Measurements from ENCODE around the gene UBE2C. TPM values are rescaled to one million over a fixed set of nuclear protein-coding genes. Genes with fewer than 3 reads are reported as not detected.

The UBE2C gene
- polyA plus RNA-seq, 1 donor = 35.6 TPM

- no CpG with 5 or more reads among the region's 9 CpGs for WGBS (ENCODE audit: insufficient coverage, low lambda C conversion rate)
- no peak overlapping the region for H3K4me3 ChIP-seq (ENCODE audit: low read length)
Observed at GRCh38 chr20:45817376-45818194, 5.1 kb downstream of the UBE2C start.

GRCh38 chr20:45818239-45818638 lies 5.8 kb downstream of the UBE2C start:
- Histone ChIP-seq H3K9me3 (ENCODE audit: control insufficient read depth, low read depth, low read length) (no peaks in the 10 kb centered on the region), H3K4me1 (ENCODE audit: control insufficient read depth, insufficient read depth, low read length) (peaks cover 25% of the 10 kb centered on the region), H3K4me3 (ENCODE audit: low read length) (no peak overlapping the region), H3K27ac (ENCODE audit: low read length) (no peak overlapping the region), H3K27me3 (ENCODE audit: control insufficient read depth, insufficient read depth, low read length) (peaks cover 9% of the 10 kb centered on the region), H3K36me3 (ENCODE audit: control insufficient read depth, insufficient read depth, low read length) (peaks cover 4% of the 10 kb centered on the region)
- DNase-seq = no peak
- WGBS (ENCODE audit: insufficient coverage, low lambda C conversion rate) = 70% methylated on average over 2 of the region's 3 CpGs

More at GRCh38 chr20:45817376-45818194, 5.1 kb downstream of the UBE2C start:
- H3K36me3 ChIP-seq (ENCODE audit: control insufficient read depth, insufficient read depth, low read length) = peaks cover 4% of the 10 kb centered on the region
- DNase-seq = no peak
- H3K9me3 ChIP-seq (ENCODE audit: control insufficient read depth, low read depth, low read length) = no peaks in the 10 kb centered on the region
- H3K4me1 ChIP-seq (ENCODE audit: control insufficient read depth, insufficient read depth, low read length) = peaks cover 24% of the 10 kb centered on the region
- peaks cover 3% of the 10 kb centered on the region for H3K27me3 ChIP-seq (ENCODE audit: control insufficient read depth, insufficient read depth, low read length)
- H3K27ac ChIP-seq (ENCODE audit: low read length) = no peak overlapping the region

GRCh38 chr20:45819466-45819865 lies 7.0 kb downstream of the UBE2C start:
- peaks cover 6% of the 10 kb centered on the region for H3K9me3 ChIP-seq (ENCODE audit: control insufficient read depth, low read depth, low read length)
- no peak overlapping the region for H3K27ac ChIP-seq (ENCODE audit: low read length)
- H3K4me3 ChIP-seq (ENCODE audit: low read length) = no peak overlapping the region
- WGBS (ENCODE audit: insufficient coverage, low lambda C conversion rate) = no CpG with 5 or more reads among the region's 4 CpGs
- peaks cover 21% of the 10 kb centered on the region for H3K4me1 ChIP-seq (ENCODE audit: control insufficient read depth, insufficient read depth, low read length)
- H3K27me3 ChIP-seq (ENCODE audit: control insufficient read depth, insufficient read depth, low read length) = peaks cover 21% of the 10 kb centered on the region
- peaks cover 4% of the 10 kb centered on the region for H3K36me3 ChIP-seq (ENCODE audit: control insufficient read depth, insufficient read depth, low read length)
- DNase-seq = no peak

GRCh38 chr20:45821947-45822346 lies 9.5 kb downstream of the UBE2C start:
- H3K4me3 ChIP-seq (ENCODE audit: low read length) = no peak overlapping the region
- WGBS (ENCODE audit: insufficient coverage, low lambda C conversion rate) = no CpG with 5 or more reads among the region's 2 CpGs
- DNase-seq = peak; percentile 76 to 89
- peaks cover 6% of the 10 kb centered on the region for H3K9me3 ChIP-seq (ENCODE audit: control insufficient read depth, low read depth, low read length)
- H3K4me1 ChIP-seq (ENCODE audit: control insufficient read depth, insufficient read depth, low read length) = peaks cover 19% of the 10 kb centered on the region
- peaks cover 21% of the 10 kb centered on the region for H3K27me3 ChIP-seq (ENCODE audit: control insufficient read depth, insufficient read depth, low read length)
- H3K27ac ChIP-seq (ENCODE audit: low read length) = no peak overlapping the region
- no peaks in the 10 kb centered on the region for H3K36me3 ChIP-seq (ENCODE audit: control insufficient read depth, insufficient read depth, low read length)

- peak overlapping the region; percentile 7 for H3K4me3 ChIP-seq (ENCODE audit: low read length)
- peak; percentile 38 to 65 for DNase-seq
- WGBS (ENCODE audit: insufficient coverage, low lambda C conversion rate) = no CpG with 5 or more reads among the region's 24 CpGs
Observed at GRCh38 chr20:45822857-45823256, 10.4 kb downstream of the UBE2C start.

GRCh38 chr20:45823949-45824835 lies 11.7 kb downstream of the UBE2C start:
- DNase-seq = peak; percentile 61 to 65
- WGBS (ENCODE audit: insufficient coverage, low lambda C conversion rate) = no CpG with 5 or more reads among the region's 57 CpGs
- H3K36me3 ChIP-seq (ENCODE audit: control insufficient read depth, insufficient read depth, low read length) = no peaks in the 10 kb centered on the region
- H3K9me3 ChIP-seq (ENCODE audit: control insufficient read depth, low read depth, low read length) = peaks cover 6% of the 10 kb centered on the region
- peaks cover 19% of the 10 kb centered on the region for H3K4me1 ChIP-seq (ENCODE audit: control insufficient read depth, insufficient read depth, low read length)
- H3K27ac ChIP-seq (ENCODE audit: low read length) = no peak overlapping the region
- H3K27me3 ChIP-seq (ENCODE audit: control insufficient read depth, insufficient read depth, low read length) = peaks cover 21% of the 10 kb centered on the region
- peak overlapping the region; percentile 27 for H3K4me3 ChIP-seq (ENCODE audit: low read length)

More at GRCh38 chr20:45822857-45823256, 10.4 kb downstream of the UBE2C start:
- H3K9me3 ChIP-seq (ENCODE audit: control insufficient read depth, low read depth, low read length) = peaks cover 6% of the 10 kb centered on the region
- peaks cover 21% of the 10 kb centered on the region for H3K27me3 ChIP-seq (ENCODE audit: control insufficient read depth, insufficient read depth, low read length)
- peaks cover 19% of the 10 kb centered on the region for H3K4me1 ChIP-seq (ENCODE audit: control insufficient read depth, insufficient read depth, low read length)
- H3K27ac ChIP-seq (ENCODE audit: low read length) = no peak overlapping the region
- H3K36me3 ChIP-seq (ENCODE audit: control insufficient read depth, insufficient read depth, low read length) = no peaks in the 10 kb centered on the region

GRCh38 chr20:45826381-45827019 lies 14.1 kb downstream of the UBE2C start:
- no CpG with 5 or more reads among the region's 6 CpGs for WGBS (ENCODE audit: insufficient coverage, low lambda C conversion rate)
- no peaks in the 10 kb centered on the region for H3K36me3 ChIP-seq (ENCODE audit: control insufficient read depth, insufficient read depth, low read length)
- peaks cover 21% of the 10 kb centered on the region for H3K27me3 ChIP-seq (ENCODE audit: control insufficient read depth, insufficient read depth, low read length)
- no peak overlapping the region for H3K4me3 ChIP-seq (ENCODE audit: low read length)
- H3K27ac ChIP-seq (ENCODE audit: low read length) = no peak overlapping the region
- DNase-seq = no peak
- peaks cover 19% of the 10 kb centered on the region for H3K4me1 ChIP-seq (ENCODE audit: control insufficient read depth, insufficient read depth, low read length)
- H3K9me3 ChIP-seq (ENCODE audit: control insufficient read depth, low read depth, low read length) = peaks cover 6% of the 10 kb centered on the region

- Histone ChIP-seq H3K4me3 (ENCODE audit: low read length) (no peak within 1 kb of the TSS), H3K36me3 (ENCODE audit: control insufficient read depth, insufficient read depth, low read length) (no peaks in the 10 kb centered on the region), H3K27me3 (ENCODE audit: control insufficient read depth, insufficient read depth, low read length) (peaks cover 21% of the 10 kb centered on the region), H3K9me3 (ENCODE audit: control insufficient read depth, low read depth, low read length) (peaks cover 6% of the 10 kb centered on the region), H3K27ac (ENCODE audit: low read length) (no peak within 1 kb of the TSS), H3K4me1 (ENCODE audit: control insufficient read depth, insufficient read depth, low read length) (peaks cover 14% of the 10 kb centered on the region)
- 100% methylated on average over 2 of the region's 8 CpGs for WGBS (ENCODE audit: insufficient coverage, low lambda C conversion rate)
- DNase-seq = no peak
Observed at GRCh38 chr20:45827030-45827652, 14.7 kb downstream of the UBE2C start, which contains the start of gene TNNC2. Gene TNNC2, minus strand, starts transcription at chr20:45827312. Its CDS starts 64 bp downstream, at chr20:45827248.

GRCh38 chr20:45827712-45828111 lies 15.3 kb downstream of the UBE2C start:
- H3K27me3 ChIP-seq (ENCODE audit: control insufficient read depth, insufficient read depth, low read length) = peaks cover 18% of the 10 kb centered on the region
- no peak overlapping the region for H3K4me3 ChIP-seq (ENCODE audit: low read length)
- no peak overlapping the region for H3K27ac ChIP-seq (ENCODE audit: low read length)
- peaks cover 6% of the 10 kb centered on the region for H3K9me3 ChIP-seq (ENCODE audit: control insufficient read depth, low read depth, low read length)
- H3K4me1 ChIP-seq (ENCODE audit: control insufficient read depth, insufficient read depth, low read length) = peaks cover 9% of the 10 kb centered on the region
- DNase-seq = no peak
- H3K36me3 ChIP-seq (ENCODE audit: control insufficient read depth, insufficient read depth, low read length) = no peaks in the 10 kb centered on the region
- no CpG with 5 or more reads among the region's 6 CpGs for WGBS (ENCODE audit: insufficient coverage, low lambda C conversion rate)

Measured in large intestine (tissue), 3 donors.